ENCODE measurements around the gene KIF5C. TPM values are rescaled to one million over a fixed set of nuclear protein-coding genes. Genes with fewer than 3 reads are reported as not detected.

The KIF5C gene
- total RNA-seq, 1 donor from 2014 or later, result 13.3 TPM

GRCh38 chr2:148885988-148886387, 11.0 kb downstream of the KIF5C start:
- Histone ChIP-seq H3K4me3 (no peak overlapping the region), H3K36me3 (no peaks in the 10 kb centered on the region), H3K27me3 (no peaks in the 10 kb centered on the region), H3K4me1 (peaks cover 13% of the 10 kb centered on the region), H3K27ac (no peak overlapping the region), H3K9me3 (no peaks in the 10 kb centered on the region)
- no peak for DNase-seq (ENCODE audit: extremely low spot score in 2 of 2)
- intact Hi-C loops (cut with DNase I), result no loop called here
- TF ChIP-seq POLR2A (IDR thresholded peaks at IDR 0.05) (no peak), POLR2AphosphoS5 (IDR thresholded peaks at IDR 0.05; ENCODE audit: insufficient read depth in 1 of 2, low read depth in 1 of 2) (no peak), CTCF (IDR thresholded peaks at IDR 0.05) (no peak)

- no peak for TF ChIP-seq POLR2AphosphoS5 (IDR thresholded peaks at IDR 0.05; ENCODE audit: insufficient read depth in 1 of 2, low read depth in 1 of 2)
- TF ChIP-seq CTCF (IDR thresholded peaks at IDR 0.05), result no peak
- no peak for TF ChIP-seq POLR2A (IDR thresholded peaks at IDR 0.05)
- H3K36me3 ChIP-seq, result no peaks in the 10 kb centered on the region
- no peak overlapping the region for H3K27ac ChIP-seq
- H3K9me3 ChIP-seq, result no peaks in the 10 kb centered on the region
- peaks cover 13% of the 10 kb centered on the region for H3K4me1 ChIP-seq
- H3K27me3 ChIP-seq, result no peaks in the 10 kb centered on the region
- no peak for DNase-seq (ENCODE audit: extremely low spot score in 2 of 2)
- peak overlapping the region; percentile 38 to 56 for H3K4me3 ChIP-seq
- intact Hi-C loops (cut with DNase I), result no loop called here
Observed at GRCh38 chr2:148887350-148888002, 12.4 kb downstream of the KIF5C start.

- Histone ChIP-seq H3K27ac (no peak overlapping the region), H3K36me3 (no peaks in the 10 kb centered on the region), H3K4me3 (peak overlapping the region; percentile 38 to 56), H3K4me1 (peaks cover 13% of the 10 kb centered on the region), H3K9me3 (no peaks in the 10 kb centered on the region), H3K27me3 (no peaks in the 10 kb centered on the region)
- no peak for DNase-seq (ENCODE audit: extremely low spot score in 2 of 2)
- intact Hi-C loops (cut with DNase I), result no loop called here
- TF ChIP-seq POLR2A (IDR thresholded peaks at IDR 0.05), result no peak
- TF ChIP-seq POLR2AphosphoS5 (IDR thresholded peaks at IDR 0.05; ENCODE audit: insufficient read depth in 1 of 2, low read depth in 1 of 2), result no peak
- TF ChIP-seq CTCF (IDR thresholded peaks at IDR 0.05), result no peak
Observed at GRCh38 chr2:148888003-148888501, 13.0 kb downstream of the KIF5C start.

- Histone ChIP-seq H3K27me3 (no peaks in the 10 kb centered on the region), H3K36me3 (no peaks in the 10 kb centered on the region), H3K4me1 (peaks cover 13% of the 10 kb centered on the region), H3K27ac (no peak overlapping the region), H3K9me3 (no peaks in the 10 kb centered on the region), H3K4me3 (no peak overlapping the region)
- TF ChIP-seq POLR2AphosphoS5 (IDR thresholded peaks at IDR 0.05; ENCODE audit: insufficient read depth in 1 of 2, low read depth in 1 of 2) (no peak), POLR2A (IDR thresholded peaks at IDR 0.05) (no peak), CTCF (IDR thresholded peaks at IDR 0.05) (no peak)
- no peak for DNase-seq (ENCODE audit: extremely low spot score in 2 of 2)
- intact Hi-C loops (cut with DNase I), result no loop called here
Observed at GRCh38 chr2:148888986-148889385, 14.0 kb downstream of the KIF5C start.

GRCh38 chr2:148893906-148894305, 18.9 kb downstream of the KIF5C start:
- intact Hi-C loops (cut with DNase I), result no loop called here
- Histone ChIP-seq H3K36me3 (no peaks in the 10 kb centered on the region), H3K27me3 (no peaks in the 10 kb centered on the region), H3K4me1 (no peaks in the 10 kb centered on the region), H3K27ac (no peak overlapping the region), H3K9me3 (no peaks in the 10 kb centered on the region), H3K4me3 (no peak overlapping the region)
- TF ChIP-seq POLR2AphosphoS5 (IDR thresholded peaks at IDR 0.05; ENCODE audit: insufficient read depth in 1 of 2, low read depth in 1 of 2) (no peak), CTCF (IDR thresholded peaks at IDR 0.05) (no peak), POLR2A (IDR thresholded peaks at IDR 0.05) (no peak)
- no peak for DNase-seq (ENCODE audit: extremely low spot score in 2 of 2)
